ENCODE data around the gene PLD1. TPM values are rescaled to one million over a fixed set of nuclear protein-coding genes. Genes with fewer than 3 reads are reported as not detected.

PLD1 gene
- total RNA-seq, 2 experiments from 2014 or later = 0.22 to 1.0 TPM

- Histone ChIP-seq H3K9me3 (ENCODE audit: control insufficient read depth in 1 of 2, insufficient read depth in 1 of 2, low read length in 2 of 2) (no peaks in the 10 kb centered on the region), H3K27me3 (ENCODE audit: control insufficient read depth in 1 of 2, insufficient read depth in 2 of 2, low read length in 2 of 2) (no peaks in the 10 kb centered on the region), H3K4me3 (ENCODE audit: low read length) (no peak overlapping the region), H3K36me3 (ENCODE audit: insufficient read depth, low read length) (no peaks in the 10 kb centered on the region), H3K27ac (ENCODE audit: low read depth in 1 of 2, low read length in 2 of 2) (no peak overlapping the region), H3K4me1 (ENCODE audit: insufficient read depth, low read length) (no peaks in the 10 kb centered on the region)
- Mint-ChIP-seq H3K27me3 (peaks cover 9% of the 10 kb centered on the region), H3K9me3 (no peaks in the 10 kb centered on the region), H3K36me3 (ENCODE audit: low read depth) (no peaks in the 10 kb centered on the region), H3K4me1 (ENCODE audit: low read depth) (no peaks in the 10 kb centered on the region), H3K4me3 (no peak overlapping the region), H3K27ac (no peak overlapping the region)
- TF ChIP-seq CTCF (IDR thresholded peaks at IDR 0.05) = no peak
- ChIA-PET CTCF (no interaction called here), POLR2A (no interaction called here)
- intact Hi-C loops (cut with DNase I, micrococcal nuclease) = loop anchor here (2.0 to 5.0 kb wide), 6 partner anchors 107 to 521 kb away; partner anchors contain the start of gene TNIK (in 1 of the 2)
- ATAC-seq (ENCODE audit: poor library complexity) (no peak), DNase-seq (no peak)
Measured at GRCh38 chr3:171569571-171570132, 240.6 kb downstream of the PLD1 start.

GRCh38 chr3:171568766-171569165 is 241.5 kb downstream of the PLD1 start:
- H3K4me3 Mint-ChIP-seq = no peak overlapping the region
- H3K27me3 ChIP-seq (ENCODE audit: control insufficient read depth in 1 of 2, insufficient read depth in 2 of 2, low read length in 2 of 2) = no peaks in the 10 kb centered on the region
- no peak overlapping the region for H3K27ac ChIP-seq (ENCODE audit: low read depth in 1 of 2, low read length in 2 of 2)
- ChIA-PET POLR2A (no interaction called here), CTCF (no interaction called here)
- H3K9me3 ChIP-seq (ENCODE audit: control insufficient read depth in 1 of 2, insufficient read depth in 1 of 2, low read length in 2 of 2) = no peaks in the 10 kb centered on the region
- no peaks in the 10 kb centered on the region for H3K4me1 Mint-ChIP-seq (ENCODE audit: low read depth)
- peaks cover 9% of the 10 kb centered on the region for H3K27me3 Mint-ChIP-seq
- H3K36me3 ChIP-seq (ENCODE audit: insufficient read depth, low read length) = no peaks in the 10 kb centered on the region
- no peak for TF ChIP-seq CTCF (IDR thresholded peaks at IDR 0.05)
- intact Hi-C loops (cut with DNase I, micrococcal nuclease) = loop anchor here (2.0 to 5.0 kb wide), 6 partner anchors 106 to 520 kb away; partner anchors contain the start of gene TNIK (in 1 of the 2)
- H3K27ac Mint-ChIP-seq = no peak overlapping the region
- H3K4me1 ChIP-seq (ENCODE audit: insufficient read depth, low read length) = no peaks in the 10 kb centered on the region
- no peak for DNase-seq
- H3K36me3 Mint-ChIP-seq (ENCODE audit: low read depth) = no peaks in the 10 kb centered on the region
- no peak for ATAC-seq (ENCODE audit: poor library complexity)
- no peak overlapping the region for H3K4me3 ChIP-seq (ENCODE audit: low read length)
- no peaks in the 10 kb centered on the region for H3K9me3 Mint-ChIP-seq

GRCh38 chr3:171566803-171567422 is 243.4 kb downstream of the PLD1 start:
- TF ChIP-seq CTCF (IDR thresholded peaks at IDR 0.05) = peak; percentile 83
- Mint-ChIP-seq H3K4me1 (ENCODE audit: low read depth) (peaks cover 4% of the 10 kb centered on the region), H3K9me3 (no peaks in the 10 kb centered on the region), H3K27me3 (peaks cover 9% of the 10 kb centered on the region), H3K27ac (no peak overlapping the region), H3K36me3 (ENCODE audit: low read depth) (no peaks in the 10 kb centered on the region), H3K4me3 (no peak overlapping the region)
- CTCF ChIA-PET = interaction anchor here (0.7 to 1.5 kb wide), 8 partner anchors 8 to 404 kb away, joined by 3 to 7 read pairs (median 3); partner anchors contain the start of gene TNIK
- intact Hi-C loops (cut with DNase I, micrococcal nuclease) = loop anchor here (1.0 to 5.0 kb wide), 8 partner anchors 105 to 606 kb away; partner anchors contain the start of gene TNIK (in 1 of the 2)
- H3K9me3 ChIP-seq (ENCODE audit: control insufficient read depth in 1 of 2, insufficient read depth in 1 of 2, low read length in 2 of 2) = no peaks in the 10 kb centered on the region
- H3K36me3 ChIP-seq (ENCODE audit: insufficient read depth, low read length) = no peaks in the 10 kb centered on the region
- ATAC-seq (ENCODE audit: poor library complexity) = peak; percentile 62
- H3K27me3 ChIP-seq (ENCODE audit: control insufficient read depth in 1 of 2, insufficient read depth in 2 of 2, low read length in 2 of 2) = no peaks in the 10 kb centered on the region
- peak in 4 of 14 experiments; percentile 7 to 77 (median 70) for DNase-seq
- POLR2A ChIA-PET = interaction anchor here (1.1 to 3.0 kb wide), 3 partner anchors 108 to 381 kb away, joined by 3 to 23 read pairs (median 4); partner anchors contain the start of gene TNIK
- H3K27ac ChIP-seq (ENCODE audit: low read depth in 1 of 2, low read length in 2 of 2) = no peak overlapping the region
- H3K4me3 ChIP-seq (ENCODE audit: low read length) = no peak overlapping the region
- H3K4me1 ChIP-seq (ENCODE audit: insufficient read depth, low read length) = no peaks in the 10 kb centered on the region

Data from CD4-positive, alpha-beta T cell (primary cell).